ENCODE measurements around the gene BOLA3. TPM values are rescaled to one million over a fixed set of nuclear protein-coding genes. Genes with fewer than 3 reads are reported as not detected.

BOLA3 gene
- total and polyA plus RNA-seq, 10 donors, result 12.6 to 41.4 (median 23.7) TPM

- DNase-seq, result no peak
- no peaks in the 10 kb centered on the region for H3K4me1 ChIP-seq
- WGBS, 5 donors, result 89 to 98% (median 92%) methylated on average over 7 of the region's 7 CpGs
- no peak overlapping the region for H3K4me3 ChIP-seq
- TF ChIP-seq POLR2A (IDR thresholded peaks at IDR 0.05) (no peak), POLR2AphosphoS5 (IDR thresholded peaks at IDR 0.05) (no peak), CTCF (IDR thresholded peaks at IDR 0.05 in 8 of 11, conservative IDR thresholded peaks at IDR 0.05 in 3 of 11) (no peak)
- H3K27ac ChIP-seq, result no peak overlapping the region
- no peaks in the 10 kb centered on the region for H3K27me3 ChIP-seq (replicated peaks in 1 of 7)
- H3K36me3 ChIP-seq, result peaks cover 0 to 99% (median 77%) of the 10 kb centered on the region in 6 donors
- H3K9me3 ChIP-seq, result no peaks in the 10 kb centered on the region
- intact Hi-C loops (cut with DNase I; ENCODE audit: low total_unique reads), result no loop called here
Measured at GRCh38 chr2:74094291-74094690, 53.4 kb downstream of the BOLA3 start.

GRCh38 chr2:74093840-74094239 is 53.9 kb downstream of the BOLA3 start:
- H3K27me3 ChIP-seq (replicated peaks in 1 of 7), result no peaks in the 10 kb centered on the region
- no peaks in the 10 kb centered on the region for H3K9me3 ChIP-seq
- DNase-seq, result no peak
- TF ChIP-seq POLR2AphosphoS5 (IDR thresholded peaks at IDR 0.05) (no peak), POLR2A (IDR thresholded peaks at IDR 0.05) (no peak), CTCF (IDR thresholded peaks at IDR 0.05 in 8 of 11, conservative IDR thresholded peaks at IDR 0.05 in 3 of 11) (no peak)
- no peak overlapping the region for H3K27ac ChIP-seq
- H3K36me3 ChIP-seq, result peaks cover 0 to 99% (median 75%) of the 10 kb centered on the region in 6 donors
- WGBS, 5 donors, result 87 to 94% (median 91%) methylated on average over 6 of the region's 6 CpGs
- H3K4me1 ChIP-seq, result no peaks in the 10 kb centered on the region
- intact Hi-C loops (cut with DNase I; ENCODE audit: low total_unique reads), result no loop called here
- H3K4me3 ChIP-seq, result no peak overlapping the region

- no peaks in the 10 kb centered on the region for H3K4me1 ChIP-seq
- peaks cover 0 to 99% (median 77%) of the 10 kb centered on the region in 6 donors for H3K36me3 ChIP-seq
- H3K27me3 ChIP-seq (replicated peaks in 1 of 7), result no peaks in the 10 kb centered on the region
- intact Hi-C loops (cut with DNase I; ENCODE audit: low total_unique reads), result no loop called here
- no peak for DNase-seq
- 87 to 95% (median 93%) methylated on average over 13 of the region's 13 CpGs for WGBS, 5 donors
- no peak overlapping the region for H3K27ac ChIP-seq
- TF ChIP-seq POLR2AphosphoS5 (IDR thresholded peaks at IDR 0.05) (no peak), POLR2A (IDR thresholded peaks at IDR 0.05) (no peak), CTCF (IDR thresholded peaks at IDR 0.05 in 8 of 11, conservative IDR thresholded peaks at IDR 0.05 in 3 of 11) (no peak)
- H3K4me3 ChIP-seq, result no peak overlapping the region
- H3K9me3 ChIP-seq, result no peaks in the 10 kb centered on the region
Measured at GRCh38 chr2:74093426-74093825, 54.3 kb downstream of the BOLA3 start.

GRCh38 chr2:74092275-74092674 is 55.4 kb downstream of the BOLA3 start:
- Histone ChIP-seq H3K27me3 (replicated peaks in 1 of 7) (no peaks in the 10 kb centered on the region), H3K27ac (no peak overlapping the region), H3K36me3 (peaks cover 0 to 99% (median 86%) of the 10 kb centered on the region in 6 donors), H3K4me3 (no peak overlapping the region), H3K4me1 (no peaks in the 10 kb centered on the region), H3K9me3 (no peaks in the 10 kb centered on the region)
- WGBS, 5 donors, result 89 to 95% (median 94%) methylated on average over 7 of the region's 7 CpGs
- TF ChIP-seq CTCF (IDR thresholded peaks at IDR 0.05 in 8 of 11, conservative IDR thresholded peaks at IDR 0.05 in 3 of 11) (no peak), POLR2A (IDR thresholded peaks at IDR 0.05) (no peak), POLR2AphosphoS5 (IDR thresholded peaks at IDR 0.05) (no peak)
- intact Hi-C loops (cut with DNase I; ENCODE audit: low total_unique reads), result no loop called here
- DNase-seq, result no peak
